Sigmoid colon (tissue), 7 donors: Measurements from ENCODE around the gene TUB. TPM values are rescaled to one million over a fixed set of nuclear protein-coding genes. Genes with fewer than 3 reads are reported as not detected.
A peak's percentile ranks its signal among the peaks of the same experiment; 100 is the strongest.

Experiments
- DNase-seq: peaks from one replicate; pipeline ENCODE4 v3.0.0-alpha.2; 2019
- H3K27ac ChIP-seq, 4 donors: fragments of 200-600 bp; sonication (generic); one replicate each; pipeline ENCODE4 v1.5.1; 2016 to 2019; ENCODE audit warnings: mild to moderate bottlenecking in 1 of 4
- H3K27me3 ChIP-seq, 3 donors: fragments of 200-600 bp; sonication (generic); one replicate each; pipeline ENCODE4 v1.5.1; 2019; ENCODE audit warnings: mild to moderate bottlenecking in 1 of 3
- H3K36me3 ChIP-seq, 4 donors: fragments of 200-600 bp; sonication (generic); one replicate each; pipeline ENCODE4 v1.5.1; 2016 to 2019
- H3K4me1 ChIP-seq, 4 donors: fragments of 200-600 bp; sonication (generic); one replicate each; pipeline ENCODE4 v1.5.1; 2017 to 2019
- H3K4me3 ChIP-seq, 4 donors: fragments of 200-600 bp; sonication (generic); one replicate each; pipeline ENCODE4 v1.5.1; 2017 to 2019; ENCODE audit warnings: mild to moderate bottlenecking in 2 of 4, moderate library complexity in 1 of 4
- H3K9me3 ChIP-seq, 4 donors: fragments of 200-600 bp in 3 of 4; sonication (generic) in 3 of 4; one replicate each; pipeline versions ENCODE4 v1.5.1 to v1.6.1; 2013 to 2019
- CTCF ChIP-seq, 4 experiments: fragments of 450-650 bp in 3 of 4; fragments of 200-600 bp in 1 of 4; IDR thresholded peaks; one replicate each; pipeline ENCODE4 v1.5.1; 2016 to 2019; ENCODE audit warnings: antibody characterized with exemption in 4 of 4, mild to moderate bottlenecking in 3 of 4, moderate library complexity in 2 of 4
- EP300 ChIP-seq, 4 donors: sonication (generic); formaldehyde crosslinking; IDR thresholded peaks; one replicate each; pipeline ENCODE4 v1.6.1; 2017; ENCODE audit warnings: antibody characterized with exemption in 4 of 4
- POLR2A ChIP-seq, 2 donors: fragments of 450-650 bp; IDR thresholded peaks; one replicate each; pipeline ENCODE4 v1.6.1; 2016; ENCODE audit warnings: antibody characterized with exemption in 2 of 2, mild to moderate bottlenecking in 2 of 2, moderate library complexity in 2 of 2
- POLR2AphosphoS5 ChIP-seq, 4 donors: sonication (generic); formaldehyde crosslinking; IDR thresholded peaks; one replicate each; pipeline ENCODE4 v1.6.1; 2017; ENCODE audit warnings: antibody characterized with exemption in 4 of 4
- WGBS, 2 donors: extraction: QIAGEN DNeasy Blood & Tissue Kit; methylation state at CpG; one replicate each; pipeline ENCODE4 v1.1.7; 2013; 5-methylcytosine and 5-hydroxymethylcytosine counted together
- intact Hi-C: fragments of 100-400 bp; cut with DNase I; formaldehyde crosslinking; loops from one replicate; pipeline ENCODE4 v1.15.1; 2023
- polyA plus RNA-seq, 3 donors: library from polyadenylated mRNA; stranded (reverse); fragments of 200-250 nt; gene quantifications; one replicate each; pipeline ENCODE4 v1.2.3, GENCODE V29; 2013
- total RNA-seq, 4 donors: library from RNA; depleted of rRNA; stranded (reverse); fragments of >200 nt; gene quantifications; one replicate each; pipeline ENCODE4 v1.1.0, GENCODE V29; 2016
- donor health status: healthy with polysubstance abuse.
- donor health status: Bipolar disorder and iron deficiency.
- donor health status: healthy.

The TUB gene
- total and polyA plus RNA-seq, 7 donors, result 0.23 to 18.3 (median 6.7) TPM

GRCh38 chr11:8098361-8098760, 17.4 kb downstream of the TUB start:
- peaks cover 4 to 74% (median 14%) of the 10 kb centered on the region in 4 donors for H3K36me3 ChIP-seq
- intact Hi-C loops, result loop anchor here (2.0 kb wide), 2 partner anchors 66 to 92 kb away; no protein-coding TSS in a partner anchor
- H3K27me3 ChIP-seq, result no peaks in the 10 kb centered on the region
- no peak overlapping the region for H3K4me3 ChIP-seq
- no peak overlapping the region for H3K27ac ChIP-seq
- WGBS, 2 donors, result 76% methylated on average over 4 of the region's 4 CpGs
- H3K4me1 ChIP-seq, result no peaks in the 10 kb centered on the region
- DNase-seq, result peak; percentile 55
- TF ChIP-seq CTCF (IDR thresholded peaks at IDR 0.05) (no peak), POLR2A (IDR thresholded peaks at IDR 0.05) (no peak), EP300 (IDR thresholded peaks at IDR 0.05) (no peak), POLR2AphosphoS5 (IDR thresholded peaks at IDR 0.05) (no peak)
- H3K9me3 ChIP-seq, result no peaks in the 10 kb centered on the region

GRCh38 chr11:8098879-8099278, 17.9 kb downstream of the TUB start:
- no peak overlapping the region for H3K4me3 ChIP-seq
- TF ChIP-seq POLR2AphosphoS5 (IDR thresholded peaks at IDR 0.05) (no peak), EP300 (IDR thresholded peaks at IDR 0.05) (no peak), POLR2A (IDR thresholded peaks at IDR 0.05) (no peak), CTCF (IDR thresholded peaks at IDR 0.05) (no peak)
- H3K27me3 ChIP-seq, result no peaks in the 10 kb centered on the region
- intact Hi-C loops, result loop anchor here (2.0 kb wide), 2 partner anchors 66 to 92 kb away; no protein-coding TSS in a partner anchor
- H3K9me3 ChIP-seq, result no peaks in the 10 kb centered on the region
- peaks cover 4 to 79% (median 15%) of the 10 kb centered on the region in 4 donors for H3K36me3 ChIP-seq
- no peak overlapping the region for H3K27ac ChIP-seq
- peak; percentile 46 for DNase-seq
- no peaks in the 10 kb centered on the region for H3K4me1 ChIP-seq
- 79 to 84% methylated on average over 6 of the region's 6 CpGs for WGBS, 2 donors

- peak; percentile 85 for DNase-seq
- Histone ChIP-seq H3K27me3 (no peaks in the 10 kb centered on the region), H3K9me3 (no peaks in the 10 kb centered on the region), H3K36me3 (peaks cover 4 to 79% (median 17%) of the 10 kb centered on the region in 4 donors), H3K27ac (no peak overlapping the region), H3K4me3 (no peak overlapping the region), H3K4me1 (no peaks in the 10 kb centered on the region)
- 38 to 51% methylated on average over 3 of the region's 3 CpGs for WGBS, 2 donors
- TF ChIP-seq CTCF (IDR thresholded peaks at IDR 0.05), result peak; percentile 30 to 79 (median 68)
- TF ChIP-seq POLR2A (IDR thresholded peaks at IDR 0.05), result no peak
- intact Hi-C loops, result loop anchor here (2.0 kb wide), 2 partner anchors 67 to 93 kb away; no protein-coding TSS in a partner anchor
Measured at GRCh38 chr11:8099291-8099899, 18.4 kb downstream of the TUB start.

GRCh38 chr11:8100158-8100557, 19.1 kb downstream of the TUB start:
- TF ChIP-seq EP300 (IDR thresholded peaks at IDR 0.05), result no peak
- TF ChIP-seq POLR2AphosphoS5 (IDR thresholded peaks at IDR 0.05), result no peak
- TF ChIP-seq POLR2A (IDR thresholded peaks at IDR 0.05), result no peak
- TF ChIP-seq CTCF (IDR thresholded peaks at IDR 0.05), result no peak
- no peak overlapping the region for H3K27ac ChIP-seq
- peaks cover 4 to 80% (median 17%) of the 10 kb centered on the region in 4 donors for H3K36me3 ChIP-seq
- no peaks in the 10 kb centered on the region for H3K27me3 ChIP-seq
- no peak overlapping the region for H3K4me3 ChIP-seq
- DNase-seq, result peak; percentile 39
- 81 to 90% methylated on average over 14 of the region's 14 CpGs for WGBS, 2 donors
- H3K9me3 ChIP-seq, result no peaks in the 10 kb centered on the region
- H3K4me1 ChIP-seq, result no peaks in the 10 kb centered on the region
- intact Hi-C loops, result loop anchor here (5.0 kb wide), 1 partner anchor 208 kb away; no protein-coding TSS in a partner anchor
